CD4-positive, alpha-beta T cell treated with Interferon gamma for 1 hour (primary cell): ENCODE measurements around the gene CACNA1B.

Experiments
- DNase-seq: peaks from one replicate; pipeline ENCODE4 v3.0.0-alpha.2; 2020

Gene CACNA1B

DNA sequence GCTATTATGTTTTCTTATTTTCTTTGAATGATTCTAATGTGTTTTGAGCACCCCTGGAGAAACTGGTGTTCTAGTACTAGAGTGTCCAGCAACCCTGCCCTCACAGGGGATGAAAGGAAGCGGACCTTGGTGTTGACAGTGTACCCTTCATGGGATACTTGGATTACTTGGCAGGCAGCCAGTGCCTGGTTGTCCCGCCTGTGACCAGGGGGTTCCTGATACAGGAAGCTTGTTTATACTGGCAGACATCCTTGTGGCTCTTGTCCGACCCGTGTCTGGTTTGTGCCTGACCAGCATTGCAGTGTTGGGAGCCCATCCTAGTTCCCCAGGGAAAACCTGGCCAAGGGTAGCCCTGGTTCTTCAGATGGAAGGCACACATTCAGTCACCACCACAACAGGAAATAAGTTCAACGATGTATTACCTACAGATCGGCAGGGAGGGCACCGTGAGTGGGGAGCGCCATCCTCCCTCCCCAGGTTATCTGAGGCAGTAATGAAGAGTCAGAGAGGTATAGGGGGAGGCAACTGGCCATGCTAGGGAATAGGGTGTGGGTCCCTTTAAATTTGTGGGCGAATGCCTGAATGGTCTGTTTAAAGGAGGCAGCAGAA, 47.3 kb downstream of the CACNA1B start:
- no peak for DNase-seq

DNA sequence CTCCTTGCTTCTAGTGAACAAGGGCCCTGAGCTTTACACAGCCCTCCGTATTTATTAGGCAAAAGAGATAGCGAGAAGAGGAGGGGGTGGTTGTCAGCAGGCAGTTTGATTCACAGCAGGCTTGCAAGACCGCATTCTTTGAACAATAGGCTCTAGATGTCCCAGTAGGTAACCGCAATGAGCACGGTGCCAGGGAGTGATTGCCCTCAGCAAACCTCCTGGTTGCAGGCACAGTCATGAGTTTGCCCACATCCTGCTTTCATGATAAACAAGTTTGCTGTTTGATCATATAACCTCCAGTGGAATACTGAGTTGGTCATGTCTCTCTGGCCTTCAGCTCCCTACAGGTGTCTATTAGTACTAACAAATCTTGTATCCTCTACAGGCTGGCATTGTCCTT, 66.1 kb downstream of the CACNA1B start:
- no peak for DNase-seq

DNA sequence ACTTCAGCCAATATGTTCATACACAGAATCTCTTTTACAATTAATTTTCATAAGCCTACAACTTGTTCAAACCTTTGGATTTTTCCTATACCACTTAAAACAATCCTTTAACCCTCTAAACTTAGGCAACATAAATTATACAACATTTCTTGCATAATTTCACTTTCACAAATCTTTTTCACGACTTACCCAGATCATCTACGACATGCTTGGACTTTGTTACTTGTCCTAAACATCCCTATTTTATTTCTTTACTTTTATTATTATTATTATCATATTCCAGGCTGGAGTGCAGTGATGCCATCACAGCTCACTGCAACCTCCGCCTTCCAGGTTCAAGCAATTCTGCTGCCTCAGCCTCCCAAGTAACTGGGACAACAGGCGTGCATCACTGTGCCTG, 68.0 kb downstream of the CACNA1B start:
- DNase-seq: no peak

DNA sequence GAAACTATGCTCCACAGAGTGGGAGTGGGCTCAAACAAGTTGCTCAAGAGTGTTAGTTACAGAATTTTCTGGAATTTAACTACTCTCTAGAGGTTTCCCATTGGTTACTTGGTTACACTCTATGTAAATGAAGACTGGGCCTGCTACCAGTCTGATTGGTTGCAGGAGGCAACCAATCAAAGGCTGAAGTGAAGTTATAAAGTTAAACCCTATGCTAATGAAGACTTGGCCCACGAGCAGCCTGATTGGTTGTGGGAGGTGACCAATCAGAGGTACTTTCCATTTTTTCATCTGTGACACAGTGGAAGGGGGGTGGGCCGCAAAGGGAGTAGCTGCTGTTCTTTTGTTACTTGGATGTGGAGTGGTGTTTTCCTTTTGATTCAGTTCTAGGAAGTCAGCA, 69.4 kb downstream of the CACNA1B start:
- DNase-seq: no peak

DNA sequence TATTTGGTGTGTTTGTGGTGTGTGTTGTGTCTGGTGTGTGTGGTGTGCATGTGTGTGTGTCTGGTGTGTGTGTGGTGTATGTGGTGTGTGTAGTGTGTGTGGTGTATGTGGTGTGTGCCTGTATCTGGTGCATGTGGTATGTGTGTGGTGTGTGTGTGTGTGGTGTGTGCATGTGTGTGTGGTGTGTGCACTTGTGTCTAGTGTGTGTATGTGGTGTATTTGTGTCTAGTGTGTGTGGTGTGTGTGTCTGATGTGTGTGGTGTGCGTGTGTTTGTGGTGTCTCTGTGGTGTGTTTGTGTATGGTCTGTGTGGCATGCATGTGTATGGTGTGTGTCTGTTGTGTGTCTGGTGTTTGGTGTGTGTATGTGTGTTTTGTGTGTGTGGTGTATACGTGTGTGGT, 71.1 kb downstream of the CACNA1B start:
- no peak for DNase-seq

DNA sequence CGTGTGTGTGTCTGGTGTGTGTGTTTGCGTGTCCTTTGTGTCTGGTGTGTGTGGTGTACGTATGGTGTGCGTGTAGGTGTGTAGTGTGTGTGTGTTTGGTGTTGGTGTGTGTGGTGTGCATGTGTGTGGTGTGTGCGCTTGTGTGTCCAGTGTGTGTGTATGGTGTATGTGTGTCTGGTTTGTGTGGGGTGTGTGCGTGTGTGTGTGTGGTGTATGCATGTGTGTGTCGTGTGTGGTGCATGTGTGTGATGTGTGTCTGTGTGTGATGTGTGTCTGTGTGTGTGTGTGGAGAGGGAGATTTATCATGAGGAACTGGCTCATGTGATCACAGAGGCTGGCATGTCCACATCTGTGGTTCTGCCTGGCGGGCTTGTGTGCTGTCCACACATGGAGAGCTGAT, 71.7 kb downstream of the CACNA1B start:
- no peak for DNase-seq

DNA sequence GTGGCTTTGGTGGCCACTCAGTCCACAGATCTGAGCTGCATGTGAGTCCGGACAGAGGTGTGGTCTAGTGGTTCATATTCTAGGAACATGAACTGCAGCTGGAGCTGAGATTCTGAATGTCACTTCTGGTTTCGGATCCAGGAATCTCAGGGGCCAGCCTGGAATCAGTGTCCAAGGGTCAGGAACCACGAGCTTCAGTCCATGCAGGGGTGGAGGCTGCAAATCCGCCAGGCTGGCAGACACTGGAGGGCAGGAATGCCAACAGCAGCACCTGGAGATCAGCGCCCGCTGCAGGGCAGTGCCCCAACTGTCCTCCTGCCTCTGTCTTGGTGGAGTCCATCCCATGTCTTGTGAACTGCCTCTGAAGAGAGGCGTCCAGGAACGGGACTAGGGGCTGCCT, 73.5 kb downstream of the CACNA1B start:
- no peak for DNase-seq

DNA sequence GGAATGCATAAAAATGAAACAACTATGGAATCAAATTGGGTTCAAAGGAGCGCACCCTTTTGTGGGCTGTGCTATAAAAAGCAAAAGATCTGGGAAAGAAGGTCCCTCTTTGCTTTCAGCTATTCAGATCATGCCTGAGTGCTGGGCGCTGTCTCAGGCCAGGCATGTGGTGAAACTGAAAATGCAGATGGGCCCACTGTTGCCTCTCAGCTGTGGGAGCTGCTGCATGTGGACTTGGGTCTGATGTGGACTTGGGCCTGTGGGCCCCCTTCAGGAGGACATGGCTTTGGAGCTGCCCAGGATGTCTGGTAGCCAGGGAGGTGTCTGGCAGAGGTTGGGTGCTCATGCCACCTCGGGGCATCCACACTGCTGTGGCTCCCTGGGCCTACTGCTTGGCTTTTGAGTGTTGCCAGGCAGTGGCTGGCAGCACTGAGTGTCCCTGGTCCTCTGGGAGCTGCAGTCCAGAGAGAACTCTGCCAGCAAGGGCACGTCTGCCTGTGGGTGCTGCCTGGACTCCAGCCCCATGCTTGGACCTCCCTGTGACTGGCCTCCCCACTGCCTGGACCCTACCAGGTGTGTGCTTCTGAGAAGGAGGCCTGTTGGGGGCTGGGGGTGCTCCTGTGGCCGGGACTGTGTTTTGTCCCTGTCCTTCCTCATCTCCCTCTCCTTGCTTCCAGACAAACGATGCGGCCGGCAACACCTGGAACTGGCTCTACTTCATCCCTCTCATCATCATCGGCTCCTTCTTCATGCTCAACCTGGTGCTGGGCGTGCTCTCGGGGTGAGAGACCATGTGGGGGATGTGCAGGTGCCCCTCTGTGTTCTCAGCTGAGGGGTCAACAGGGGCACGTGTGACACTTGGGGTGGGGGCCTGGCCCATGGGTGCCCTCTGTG, 74.3 kb downstream of the CACNA1B start:
- no peak for DNase-seq

DNA sequence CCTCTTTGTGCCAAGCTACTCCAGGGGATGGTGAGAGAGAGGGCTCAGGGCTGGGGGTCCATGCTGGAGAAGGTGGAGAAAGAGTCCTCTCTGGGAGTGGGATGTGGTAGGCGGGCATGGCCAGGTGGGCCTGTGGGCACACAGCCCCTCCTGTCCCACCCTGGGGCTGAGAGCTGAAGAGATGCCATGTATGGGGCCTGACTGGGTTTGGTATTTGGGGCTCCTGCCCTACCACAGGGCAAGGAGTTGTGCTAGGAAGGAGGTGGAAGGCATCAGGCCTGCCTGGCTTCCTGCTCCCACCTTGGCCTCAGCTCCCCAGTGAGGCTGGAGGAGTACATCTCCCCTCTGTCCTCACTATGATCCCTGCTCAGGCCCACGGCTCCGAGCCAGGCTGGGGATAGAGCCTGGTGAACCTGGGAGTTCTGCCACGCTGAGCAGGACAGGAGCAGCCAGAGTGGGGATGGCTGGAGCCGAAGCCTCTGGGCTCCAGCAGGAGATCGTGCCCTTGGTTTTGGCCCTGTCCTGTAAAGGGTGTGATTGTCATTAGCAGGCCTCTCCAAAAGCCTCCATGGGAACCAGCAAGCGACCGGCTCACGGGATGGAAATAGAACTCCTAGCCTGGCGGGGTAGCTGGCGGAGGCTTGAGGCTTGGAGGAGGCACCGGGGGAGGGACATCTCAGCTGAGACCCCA, 75.5 kb downstream of the CACNA1B start:
- no peak for DNase-seq

DNA sequence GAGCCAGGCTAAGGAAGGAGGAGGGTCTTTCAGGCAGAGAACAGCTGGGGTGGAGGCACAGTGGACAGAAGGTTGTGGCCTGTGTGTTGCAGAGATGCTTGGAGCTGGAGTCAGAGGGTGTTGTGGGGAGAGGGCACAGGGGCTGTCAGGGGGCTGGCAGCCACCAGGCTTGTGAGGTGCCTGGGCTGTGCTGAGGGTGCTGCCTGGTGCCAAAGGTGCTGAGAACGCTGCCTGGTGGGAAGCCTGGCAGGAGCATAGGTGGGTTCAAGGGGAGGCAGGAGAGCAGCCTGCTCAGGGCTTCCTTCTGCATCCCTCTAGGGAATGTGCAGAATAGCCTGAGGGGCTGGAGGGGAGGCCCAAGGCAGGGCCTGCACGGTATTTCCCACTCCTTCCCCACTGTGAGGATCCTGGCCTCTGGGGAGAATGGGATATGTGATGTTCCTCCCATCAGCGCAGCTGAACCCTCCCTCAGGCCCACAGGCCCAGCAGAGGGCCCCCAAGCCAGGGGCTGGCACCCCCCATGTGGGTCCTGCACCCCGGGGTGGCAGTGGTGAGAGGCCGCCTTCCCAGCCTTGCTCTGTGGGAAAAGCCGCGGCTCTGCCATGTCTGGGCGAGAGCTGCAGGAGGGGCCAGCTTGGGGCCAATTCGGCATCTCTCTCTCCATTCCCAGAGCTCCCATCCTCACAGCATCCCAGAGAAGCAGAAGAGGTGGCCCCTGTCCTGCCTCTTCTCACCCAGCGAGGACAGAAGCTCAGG, 76.3 kb downstream of the CACNA1B start:
- DNase-seq: no peak

DNA sequence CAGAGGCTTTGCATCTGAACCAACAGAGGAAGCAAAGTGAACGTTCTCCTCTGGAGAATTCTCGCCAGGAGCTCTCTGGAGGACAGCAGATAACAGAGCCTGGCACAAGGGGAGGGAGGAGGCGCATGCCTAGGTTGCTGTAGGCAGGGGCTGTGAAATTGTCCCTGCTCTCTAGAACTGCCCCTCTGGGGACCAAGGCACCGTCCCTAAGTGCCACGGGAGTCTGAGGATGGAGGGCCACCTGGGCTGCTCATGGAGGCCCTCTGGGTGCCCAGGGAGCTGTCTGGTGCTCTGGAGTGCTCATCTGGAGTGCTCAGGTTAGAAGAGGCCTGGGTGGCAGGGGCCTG, 77.6 kb downstream of the CACNA1B start:
- no peak for DNase-seq

DNA sequence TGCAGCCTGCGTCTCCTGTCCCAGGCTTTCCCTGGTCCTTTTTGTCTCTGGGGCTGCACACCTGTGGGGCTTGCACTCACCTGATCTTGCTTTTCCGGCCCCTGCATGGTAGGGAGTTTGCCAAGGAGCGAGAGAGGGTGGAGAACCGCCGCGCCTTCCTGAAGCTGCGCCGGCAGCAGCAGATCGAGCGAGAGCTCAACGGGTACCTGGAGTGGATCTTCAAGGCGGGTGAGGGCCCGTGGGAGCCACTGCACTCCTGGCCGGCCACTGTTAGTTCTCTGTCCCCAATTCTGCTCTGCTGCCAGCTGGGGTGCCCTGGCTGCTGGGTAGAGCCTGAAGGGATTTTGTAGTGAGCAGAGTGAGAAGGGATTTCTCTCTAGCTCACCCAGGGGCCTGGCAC, 78.0 kb downstream of the CACNA1B start:
- no peak for DNase-seq

DNA sequence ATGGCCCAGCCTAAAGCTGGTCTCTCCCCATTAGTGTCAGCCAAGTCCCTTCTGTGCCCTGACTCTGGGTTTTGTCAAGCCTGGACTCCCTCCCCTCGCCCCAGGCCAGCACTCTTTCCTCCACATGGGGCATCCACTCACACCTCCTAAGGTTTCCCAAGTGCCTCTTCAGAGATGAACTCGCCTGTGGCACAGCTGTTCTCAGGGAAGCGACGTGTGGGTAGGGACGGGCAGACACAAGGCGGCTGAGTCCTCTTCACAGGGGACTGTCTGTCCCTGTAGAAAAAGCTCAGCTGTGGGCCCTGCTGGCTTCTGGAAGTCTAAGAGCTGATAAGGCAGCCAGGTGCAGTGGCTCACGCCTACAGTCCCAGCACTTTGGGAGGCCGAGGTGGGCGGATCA, 78.5 kb downstream of the CACNA1B start:
- no peak for DNase-seq

DNA sequence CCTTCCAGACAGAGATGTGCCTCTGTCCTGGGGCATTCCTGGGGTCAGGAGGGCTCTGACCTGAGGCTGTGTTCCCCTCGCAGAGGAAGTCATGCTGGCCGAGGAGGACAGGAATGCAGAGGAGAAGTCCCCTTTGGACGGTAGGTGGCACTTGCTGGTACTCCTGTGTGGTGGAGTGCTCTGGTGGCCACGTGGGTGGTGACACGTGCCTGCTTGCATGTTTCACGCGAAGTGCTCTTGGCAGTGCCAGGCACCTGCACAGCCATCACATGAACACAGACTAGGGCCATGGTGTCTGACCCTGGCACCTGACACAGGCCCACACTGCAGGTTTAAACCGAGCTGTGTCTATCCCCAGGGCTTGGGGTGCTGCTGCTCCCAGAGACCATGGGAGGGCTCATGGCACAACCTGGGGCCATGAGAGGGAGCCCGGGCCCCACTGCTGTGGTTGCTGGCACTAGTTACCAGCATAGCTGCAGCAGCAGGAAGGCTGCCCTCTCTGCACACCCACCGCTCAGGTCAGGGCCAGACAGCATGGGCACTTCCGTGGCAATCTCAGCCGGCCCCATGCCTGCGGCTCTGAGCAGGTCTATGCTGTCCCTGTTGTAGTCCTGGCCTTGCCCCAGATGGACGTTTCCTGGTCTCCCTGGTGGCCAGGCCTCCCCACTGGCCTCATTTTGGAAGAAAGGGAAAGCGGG, 79.3 kb downstream of the CACNA1B start:
- DNase-seq: no peak

DNA sequence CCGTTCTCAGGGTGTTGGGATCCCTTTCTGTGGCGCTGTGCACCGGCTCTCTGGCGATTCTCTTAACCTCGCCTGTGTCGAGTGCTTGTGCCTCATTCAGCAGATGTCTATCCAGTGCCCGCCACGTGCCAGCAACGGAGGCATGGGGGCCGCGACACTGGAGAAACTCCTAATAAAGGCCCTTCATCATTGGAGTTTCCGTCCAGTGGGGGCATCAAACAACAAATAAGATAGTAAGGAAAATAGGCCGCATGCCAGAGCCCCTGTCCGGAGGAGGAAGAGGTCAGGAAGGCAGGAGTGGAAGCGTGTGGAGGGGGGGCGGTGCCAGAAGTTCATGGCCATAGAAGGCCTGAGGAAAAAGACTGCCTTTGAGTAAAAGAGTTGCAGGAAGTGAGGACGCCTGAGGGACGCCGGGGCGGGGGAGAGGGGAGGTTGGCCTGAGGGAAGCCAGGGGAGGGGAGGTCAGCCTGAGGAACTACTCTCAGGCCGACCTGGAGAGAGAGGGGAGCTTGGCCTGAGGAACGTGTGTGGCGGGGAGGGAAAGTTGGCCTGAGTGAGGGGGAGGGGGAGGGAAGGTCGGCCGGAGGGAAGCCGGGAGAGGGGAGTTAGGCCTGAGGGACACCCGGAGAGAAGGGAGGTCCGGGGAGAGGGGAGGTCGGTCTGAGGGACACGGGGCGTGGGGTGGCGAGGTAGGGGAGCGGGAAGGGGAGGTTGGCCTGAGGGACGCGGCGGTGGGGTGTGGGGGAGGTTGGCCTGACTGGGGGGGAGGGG, 82.2 kb downstream of the CACNA1B start:
- no peak for DNase-seq

DNA sequence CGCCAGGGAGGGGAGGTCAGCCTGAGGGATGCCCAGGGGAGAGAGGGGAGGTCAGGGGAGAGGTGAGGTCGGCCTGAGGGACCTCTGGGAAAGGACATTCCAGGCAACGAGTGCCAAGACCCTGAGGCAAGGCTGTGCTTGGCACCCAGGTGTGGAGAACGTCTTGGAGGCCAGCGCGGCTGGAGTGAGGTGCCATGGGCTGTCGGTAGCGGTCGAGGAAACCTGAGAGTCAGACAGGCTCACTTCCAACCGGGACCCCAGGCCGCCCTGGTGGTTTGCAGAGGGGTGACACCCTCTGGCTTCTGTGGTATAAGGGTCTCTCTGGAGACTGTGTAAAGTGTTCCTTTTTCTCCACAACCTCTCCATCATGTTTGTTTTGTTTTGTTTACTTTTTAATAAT, 82.9 kb downstream of the CACNA1B start:
- DNase-seq: no peak

DNA sequence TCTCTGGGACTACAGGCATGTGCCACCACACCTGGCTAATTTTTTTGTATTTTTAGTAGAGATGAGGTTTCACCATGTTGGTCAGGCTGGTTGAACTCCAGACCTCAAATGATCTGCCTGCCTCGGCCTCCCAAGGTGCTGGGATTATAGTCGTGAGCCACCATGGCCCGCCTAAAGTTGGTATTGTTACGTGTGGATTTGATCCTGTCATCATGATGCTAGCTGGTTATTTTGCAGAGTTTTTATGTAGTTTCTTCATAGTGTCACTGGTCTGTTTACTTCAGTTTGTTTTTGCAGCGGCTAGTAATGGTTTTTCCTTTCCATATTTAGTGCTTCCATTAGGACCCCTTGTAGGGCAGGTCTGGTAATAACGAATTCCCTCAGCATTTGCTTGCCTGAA, 85.9 kb downstream of the CACNA1B start:
- no peak for DNase-seq

DNA sequence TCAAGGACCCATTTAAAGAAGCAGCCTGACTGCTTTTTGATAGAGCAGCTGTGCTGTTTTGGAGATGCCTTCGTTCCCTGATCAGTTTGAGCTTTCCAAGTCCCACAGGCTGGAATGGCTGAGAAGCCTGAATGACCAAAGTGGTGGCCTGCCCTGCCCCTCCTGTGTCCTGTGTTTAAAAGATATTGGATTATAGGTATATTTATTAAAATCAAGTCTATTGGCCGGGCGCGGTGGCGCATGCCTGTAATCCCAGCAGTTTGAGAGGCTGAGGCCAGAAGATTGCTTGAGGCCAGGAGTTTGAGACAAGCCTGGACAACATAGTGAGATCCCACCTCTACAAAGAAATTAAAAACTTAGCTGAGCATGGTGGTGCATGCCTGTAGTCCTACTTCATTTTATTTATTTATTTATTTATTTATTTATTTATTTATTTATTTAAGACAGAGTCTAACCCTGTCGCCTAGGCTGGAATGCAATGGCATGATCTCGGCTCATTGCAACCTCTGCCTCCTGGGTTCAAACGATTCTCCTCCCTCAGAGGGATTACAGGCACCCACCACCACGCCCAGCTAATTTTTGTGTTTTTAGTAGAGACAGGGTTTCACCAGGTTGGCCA, 87.7 kb downstream of the CACNA1B start:
- DNase-seq: no peak

DNA sequence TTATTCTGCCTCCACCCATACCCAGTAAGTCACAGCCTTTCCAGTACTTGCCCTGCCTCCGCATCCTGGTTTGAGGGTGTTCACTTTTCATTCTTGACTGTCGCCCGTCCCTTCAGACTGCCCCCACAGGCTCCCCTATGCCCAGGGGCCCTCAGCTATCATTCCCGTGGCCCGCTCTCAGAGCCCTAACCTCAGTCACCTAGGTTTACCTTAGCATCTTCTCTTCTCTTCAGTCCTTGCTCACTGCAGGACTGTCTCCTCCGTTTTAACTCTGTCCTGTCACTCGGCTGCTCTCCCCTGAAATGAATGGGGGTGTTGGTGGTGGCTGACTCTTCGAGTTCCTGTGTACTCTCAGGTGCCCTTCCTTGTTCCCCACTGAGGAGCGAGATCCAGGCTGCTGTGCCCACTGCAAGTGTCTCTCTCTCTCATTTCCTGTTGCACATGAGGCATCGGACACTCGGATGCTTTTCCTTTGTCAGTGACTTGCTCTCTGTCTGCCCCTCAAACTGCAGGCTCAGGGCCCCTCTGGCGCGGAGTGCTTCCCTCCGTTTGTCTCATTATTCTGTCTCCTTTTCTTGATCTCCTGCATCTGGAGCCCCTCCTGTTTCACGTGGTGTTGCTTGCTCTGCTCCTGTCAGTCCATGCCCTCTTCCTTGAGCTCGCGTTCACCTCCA, 89.8 kb downstream of the CACNA1B start:
- DNase-seq: no peak

DNA sequence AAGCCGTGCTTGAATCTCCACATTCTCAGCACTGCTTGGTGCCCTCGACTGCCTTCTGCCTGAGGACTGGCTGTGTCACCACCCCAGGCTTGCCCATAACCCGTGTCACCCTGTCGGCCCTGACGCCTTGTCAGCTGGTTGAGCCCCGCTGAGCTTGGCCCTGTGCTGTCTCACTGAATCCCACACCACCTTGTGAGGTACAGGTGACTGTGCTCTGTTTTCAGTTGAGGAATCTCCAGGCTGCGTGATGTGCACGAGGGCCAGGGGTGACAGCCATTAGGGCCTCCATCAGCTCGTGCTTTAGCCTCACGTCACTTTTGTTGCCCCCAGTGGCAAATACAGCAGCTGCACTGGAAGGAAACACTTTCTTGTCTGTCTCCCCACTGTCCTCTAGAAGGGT, 90.7 kb downstream of the CACNA1B start:
- no peak for DNase-seq

DNA sequence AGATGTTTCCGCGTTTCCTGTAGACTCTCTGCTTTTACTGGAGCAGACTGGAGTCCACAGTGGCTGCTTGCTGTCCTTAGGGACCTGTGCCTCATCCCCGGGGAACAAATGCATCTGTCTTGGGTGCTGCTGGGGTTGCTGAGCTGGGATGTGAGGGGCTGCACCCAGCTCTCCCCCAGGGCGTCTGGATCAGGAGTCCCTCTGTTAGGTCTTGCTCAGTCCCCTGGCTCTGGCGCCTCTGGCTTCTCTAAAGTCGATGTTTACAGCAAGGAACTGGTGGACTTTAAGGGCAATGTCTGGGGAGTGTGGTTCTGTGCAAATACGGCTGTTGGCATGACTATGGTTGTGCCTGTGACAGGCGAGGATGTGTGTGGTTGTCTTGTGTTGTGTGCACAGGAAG, 91.4 kb downstream of the CACNA1B start:
- no peak for DNase-seq
